Measurements from ENCODE around the gene SERTAD1. TPM values are rescaled to one million over a fixed set of nuclear protein-coding genes. Genes with fewer than 3 reads are reported as not detected.

SERTAD1 gene
- total and polyA plus RNA-seq, 4 donors = 13.0 to 27.8 (median 17.7) TPM

GRCh38 chr19:40380199-40381037 is 45.4 kb downstream of the SERTAD1 start:
- Histone ChIP-seq H3K27me3 (ENCODE audit: control insufficient read depth in 1 of 2, insufficient read depth in 2 of 2, low read length in 1 of 2) (no peaks in the 10 kb centered on the region), H3K4me1 (ENCODE audit: control insufficient read depth in 1 of 2, insufficient read depth in 2 of 2, low read length in 2 of 2) (no peaks in the 10 kb centered on the region), H3K27ac (ENCODE audit: low read depth in 1 of 2, low read length in 2 of 2) (no peak overlapping the region), H3K36me3 (ENCODE audit: control insufficient read depth in 1 of 2, insufficient read depth in 2 of 2, low read length in 1 of 2) (peaks cover 0 to 3% of the 10 kb centered on the region in 2 donors), H3K9me3 (ENCODE audit: control insufficient read depth, low read length) (no peaks in the 10 kb centered on the region), H3K4me3 (ENCODE audit: low read length in 2 of 2) (no peak overlapping the region)
- intact Hi-C loops (cut with DNase I) = no loop called here
- no peak for DNase-seq
- ATAC-seq (ENCODE audit: low FRiP score) = no peak
- WGBS, 2 donors = 85 to 86% methylated on average over 37 of the region's 37 CpGs

GRCh38 chr19:40379446-40380198 is 46.2 kb downstream of the SERTAD1 start:
- Histone ChIP-seq H3K27me3 (ENCODE audit: control insufficient read depth in 1 of 2, insufficient read depth in 2 of 2, low read length in 1 of 2) (no peaks in the 10 kb centered on the region), H3K4me3 (ENCODE audit: low read length in 2 of 2) (no peak overlapping the region), H3K9me3 (ENCODE audit: control insufficient read depth, low read length) (no peaks in the 10 kb centered on the region), H3K36me3 (ENCODE audit: control insufficient read depth in 1 of 2, insufficient read depth in 2 of 2, low read length in 1 of 2) (peaks cover 0 to 3% of the 10 kb centered on the region in 2 donors), H3K27ac (ENCODE audit: low read depth in 1 of 2, low read length in 2 of 2) (no peak overlapping the region), H3K4me1 (ENCODE audit: control insufficient read depth in 1 of 2, insufficient read depth in 2 of 2, low read length in 2 of 2) (no peaks in the 10 kb centered on the region)
- no peak for DNase-seq
- ATAC-seq (ENCODE audit: low FRiP score) = no peak
- WGBS, 2 donors = 84 to 85% methylated on average over 11 of the region's 11 CpGs
- intact Hi-C loops (cut with DNase I) = no loop called here

- DNase-seq = no peak
- H3K27me3 ChIP-seq (ENCODE audit: control insufficient read depth in 1 of 2, insufficient read depth in 2 of 2, low read length in 1 of 2) = no peaks in the 10 kb centered on the region
- intact Hi-C loops (cut with DNase I) = no loop called here
- no peak for ATAC-seq (ENCODE audit: low FRiP score)
- no peaks in the 10 kb centered on the region for H3K9me3 ChIP-seq (ENCODE audit: control insufficient read depth, low read length)
- WGBS, 2 donors = 78 to 79% methylated on average over 2 of the region's 2 CpGs
- H3K27ac ChIP-seq (ENCODE audit: low read depth in 1 of 2, low read length in 2 of 2) = no peak overlapping the region
- peaks cover 0 to 8% of the 10 kb centered on the region in 2 donors for H3K36me3 ChIP-seq (ENCODE audit: control insufficient read depth in 1 of 2, insufficient read depth in 2 of 2, low read length in 1 of 2)
- no peak overlapping the region for H3K4me3 ChIP-seq (ENCODE audit: low read length in 2 of 2)
- H3K4me1 ChIP-seq (ENCODE audit: control insufficient read depth in 1 of 2, insufficient read depth in 2 of 2, low read length in 2 of 2) = no peaks in the 10 kb centered on the region
Measured at GRCh38 chr19:40378509-40378908, 47.3 kb downstream of the SERTAD1 start.

- intact Hi-C loops (cut with DNase I) = no loop called here
- DNase-seq (no peak), ATAC-seq (ENCODE audit: low FRiP score) (no peak)
- Histone ChIP-seq H3K27me3 (ENCODE audit: control insufficient read depth in 1 of 2, insufficient read depth in 2 of 2, low read length in 1 of 2) (no peaks in the 10 kb centered on the region), H3K9me3 (ENCODE audit: control insufficient read depth, low read length) (no peaks in the 10 kb centered on the region), H3K36me3 (ENCODE audit: control insufficient read depth in 1 of 2, insufficient read depth in 2 of 2, low read length in 1 of 2) (peaks cover 0 to 8% of the 10 kb centered on the region in 2 donors), H3K4me1 (ENCODE audit: control insufficient read depth in 1 of 2, insufficient read depth in 2 of 2, low read length in 2 of 2) (no peaks in the 10 kb centered on the region), H3K27ac (ENCODE audit: low read depth in 1 of 2, low read length in 2 of 2) (no peak overlapping the region), H3K4me3 (ENCODE audit: low read length in 2 of 2) (no peak overlapping the region)
- 93 to 95% methylated on average over 25 of the region's 25 CpGs for WGBS, 2 donors
Measured at GRCh38 chr19:40377876-40378385, 47.9 kb downstream of the SERTAD1 start.

- H3K27ac ChIP-seq (ENCODE audit: low read depth in 1 of 2, low read length in 2 of 2) = no peak overlapping the region
Measured at GRCh38 chr19:40376286-40376862, 49.4 kb downstream of the SERTAD1 start.

GRCh38 chr19:40374084-40374483 is 51.7 kb downstream of the SERTAD1 start:
- WGBS, 2 donors = 94 to 95% methylated on average over 7 of the region's 7 CpGs
- Histone ChIP-seq H3K4me1 (ENCODE audit: control insufficient read depth in 1 of 2, insufficient read depth in 2 of 2, low read length in 2 of 2) (no peaks in the 10 kb centered on the region), H3K36me3 (ENCODE audit: control insufficient read depth in 1 of 2, insufficient read depth in 2 of 2, low read length in 1 of 2) (peaks cover 0 to 8% of the 10 kb centered on the region in 2 donors), H3K27me3 (ENCODE audit: control insufficient read depth in 1 of 2, insufficient read depth in 2 of 2, low read length in 1 of 2) (no peaks in the 10 kb centered on the region), H3K9me3 (ENCODE audit: control insufficient read depth, low read length) (no peaks in the 10 kb centered on the region), H3K4me3 (ENCODE audit: low read length in 2 of 2) (no peak overlapping the region), H3K27ac (ENCODE audit: low read depth in 1 of 2, low read length in 2 of 2) (no peak overlapping the region)
- intact Hi-C loops (cut with DNase I) = no loop called here
- DNase-seq = no peak
- ATAC-seq (ENCODE audit: low FRiP score) = no peak

More at GRCh38 chr19:40376286-40376862, 49.4 kb downstream of the SERTAD1 start:
- H3K4me1 ChIP-seq (ENCODE audit: control insufficient read depth in 1 of 2, insufficient read depth in 2 of 2, low read length in 2 of 2) = no peaks in the 10 kb centered on the region
- no peaks in the 10 kb centered on the region for H3K9me3 ChIP-seq (ENCODE audit: control insufficient read depth, low read length)
- peaks cover 0 to 8% of the 10 kb centered on the region in 2 donors for H3K36me3 ChIP-seq (ENCODE audit: control insufficient read depth in 1 of 2, insufficient read depth in 2 of 2, low read length in 1 of 2)
- DNase-seq (no peak), ATAC-seq (ENCODE audit: low FRiP score) (no peak)
- no peak overlapping the region for H3K4me3 ChIP-seq (ENCODE audit: low read length in 2 of 2)
- WGBS, 2 donors = 92 to 93% methylated on average over 16 to 17 of the region's 17 CpGs
- intact Hi-C loops (cut with DNase I) = no loop called here
- H3K27me3 ChIP-seq (ENCODE audit: control insufficient read depth in 1 of 2, insufficient read depth in 2 of 2, low read length in 1 of 2) = no peaks in the 10 kb centered on the region

- H3K27me3 ChIP-seq (ENCODE audit: control insufficient read depth in 1 of 2, insufficient read depth in 2 of 2, low read length in 1 of 2) = no peaks in the 10 kb centered on the region
- H3K9me3 ChIP-seq (ENCODE audit: control insufficient read depth, low read length) = no peaks in the 10 kb centered on the region
- H3K27ac ChIP-seq (ENCODE audit: low read depth in 1 of 2, low read length in 2 of 2) = no peak overlapping the region
- H3K36me3 ChIP-seq (ENCODE audit: control insufficient read depth in 1 of 2, insufficient read depth in 2 of 2, low read length in 1 of 2) = peaks cover 0 to 5% of the 10 kb centered on the region in 2 donors
- no peak overlapping the region for H3K4me3 ChIP-seq (ENCODE audit: low read length in 2 of 2)
- H3K4me1 ChIP-seq (ENCODE audit: control insufficient read depth in 1 of 2, insufficient read depth in 2 of 2, low read length in 2 of 2) = no peaks in the 10 kb centered on the region
- DNase-seq = no peak
- intact Hi-C loops (cut with DNase I) = no loop called here
- WGBS, 2 donors = 94 to 95% methylated on average over 5 of the region's 5 CpGs
- no peak for ATAC-seq (ENCODE audit: low FRiP score)
Measured at GRCh38 chr19:40371802-40372122, 54.0 kb downstream of the SERTAD1 start.
